ENCODE measurements around the gene ZFYVE28.

GRCh38 chr4:2424581-2424980, 6.1 kb upstream of the ZFYVE28 start:
- TF ChIP-seq RAD21 (IDR thresholded peaks at IDR 0.05; ENCODE audit: low read length) (no peak), EP300 (IDR thresholded peaks at IDR 0.05; ENCODE audit: borderline replicate concordance in 1 of 2, low read depth in 1 of 2, low read length in 1 of 2) (no peak), CTCF (IDR thresholded peaks at IDR 0.05) (no peak), TCF12 (IDR thresholded peaks at IDR 0.05) (no peak), FOXJ3 (CRISPR knock-in tag; IDR thresholded peaks at IDR 0.05) (no peak), REST (IDR thresholded peaks at IDR 0.05; ENCODE audit: low read depth, low read length) (no peak), TAF1 (IDR thresholded peaks at IDR 0.05; ENCODE audit: borderline replicate concordance, low read depth, low read length) (no peak), CHD2 (IDR thresholded peaks at IDR 0.05; ENCODE audit: low read length, partially characterized antibody) (no peak)

Data from SK-N-SH (cell line).